ENCODE results near the gene IRX1. TPM values are rescaled to one million over a fixed set of nuclear protein-coding genes. Genes with fewer than 3 reads are reported as not detected.
A peak's percentile ranks its signal among the peaks of the same experiment; 100 is the strongest.

Gene IRX1
- total RNA-seq, 4 donors from 2014 or later: 0.95 to 0.97 TPM; not detected in 2

DNA sequence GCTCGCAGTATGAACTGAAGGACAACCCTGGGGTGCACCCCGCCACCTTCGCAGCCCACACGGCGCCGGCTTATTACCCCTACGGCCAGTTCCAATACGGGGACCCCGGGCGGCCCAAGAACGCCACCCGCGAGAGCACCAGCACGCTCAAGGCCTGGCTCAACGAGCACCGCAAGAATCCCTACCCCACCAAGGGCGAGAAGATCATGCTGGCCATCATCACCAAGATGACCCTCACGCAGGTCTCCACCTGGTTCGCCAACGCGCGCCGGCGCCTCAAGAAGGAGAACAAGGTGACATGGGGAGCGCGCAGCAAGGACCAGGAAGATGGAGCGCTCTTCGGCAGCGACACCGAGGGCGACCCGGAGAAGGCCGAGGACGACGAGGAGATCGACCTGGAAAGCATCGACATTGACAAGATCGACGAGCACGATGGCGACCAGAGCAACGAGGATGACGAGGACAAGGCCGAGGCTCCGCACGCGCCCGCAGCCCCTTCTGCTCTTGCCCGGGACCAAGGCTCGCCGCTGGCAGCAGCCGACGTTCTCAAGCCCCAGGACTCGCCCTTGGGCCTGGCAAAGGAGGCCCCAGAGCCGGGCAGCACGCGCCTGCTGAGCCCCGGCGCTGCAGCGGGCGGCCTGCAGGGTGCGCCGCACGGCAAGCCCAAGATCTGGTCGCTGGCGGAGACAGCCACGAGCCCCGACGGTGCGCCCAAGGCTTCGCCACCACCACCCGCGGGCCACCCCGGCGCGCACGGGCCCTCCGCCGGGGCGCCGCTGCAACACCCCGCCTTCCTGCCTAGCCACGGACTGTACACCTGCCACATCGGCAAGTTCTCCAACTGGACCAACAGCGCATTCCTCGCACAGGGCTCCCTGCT lies 3.8 kb downstream of the IRX1 start:
- no peak for DNase-seq
- no peak overlapping the region for H3K27ac ChIP-seq
- H3K36me3 ChIP-seq: no peaks in the 10 kb centered on the region
- no peaks in the 10 kb centered on the region for H3K9me3 ChIP-seq
- peaks cover 13 to 100% (median 47%) of the 10 kb centered on the region in 4 donors for H3K27me3 ChIP-seq
- WGBS, 2 donors: 32 to 50% methylated on average over 2 to 22 of the region's 86 CpGs
- intact Hi-C loops (cut with DNase I): no loop called here
- no peak for TF ChIP-seq POLR2A (IDR thresholded peaks at IDR 0.05)
- peak in 1 of 6 experiments; percentile 5 for TF ChIP-seq CTCF (IDR thresholded peaks at IDR 0.05)
- peaks cover 14 to 47% (median 22%) of the 10 kb centered on the region in 3 donors for H3K4me1 ChIP-seq
- peak overlapping the region in 1 of 4 donors; percentile 49 for H3K4me3 ChIP-seq

DNA sequence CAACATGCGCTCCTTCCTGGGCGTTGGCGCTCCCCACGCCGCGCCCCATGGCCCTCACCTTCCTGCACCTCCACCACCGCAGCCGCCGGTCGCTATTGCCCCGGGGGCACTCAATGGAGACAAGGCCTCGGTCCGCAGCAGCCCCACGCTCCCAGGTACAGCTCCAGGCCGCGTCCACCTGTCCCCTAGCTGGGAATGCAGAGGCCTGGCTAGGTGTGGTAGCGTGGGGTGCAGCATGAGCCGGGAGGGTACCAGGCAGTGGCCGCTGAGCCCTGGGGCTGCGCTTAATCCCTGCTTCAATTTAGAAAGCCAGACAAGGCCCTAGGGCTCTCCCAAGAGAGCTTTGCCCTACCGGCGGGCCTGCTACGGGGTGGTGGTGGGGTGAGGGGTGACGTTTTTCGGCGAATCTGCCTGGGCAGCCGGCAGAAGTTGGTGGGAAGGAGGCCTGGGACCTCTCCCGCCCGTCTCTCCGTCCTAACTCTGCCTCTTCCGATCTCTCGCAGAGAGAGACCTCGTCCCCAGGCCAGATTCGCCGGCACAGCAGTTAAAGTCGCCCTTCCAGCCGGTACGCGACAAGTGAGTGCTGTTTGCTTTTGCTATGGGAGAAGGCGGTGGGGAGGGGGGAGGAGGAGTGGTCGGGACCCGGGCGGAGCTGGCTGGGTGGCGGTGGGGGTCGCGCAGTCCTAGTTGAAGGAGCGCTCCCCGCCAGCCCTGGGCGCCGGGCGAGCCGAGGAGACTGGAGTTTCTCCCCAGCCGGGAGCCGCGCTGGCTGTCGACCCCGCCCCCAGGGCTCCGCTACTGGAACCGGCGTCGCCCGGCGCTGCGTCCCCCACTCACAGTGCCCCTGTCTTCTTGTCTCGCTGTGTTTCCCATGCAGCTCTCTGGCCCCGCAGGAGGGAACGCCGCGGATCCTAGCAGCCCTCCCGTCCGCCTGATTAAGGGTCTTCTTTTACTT lies 4.8 kb downstream of the IRX1 start:
- intact Hi-C loops (cut with DNase I): no loop called here
- 37 to 67% methylated on average over 3 to 5 of the region's 71 CpGs for WGBS, 2 donors
- H3K4me3 ChIP-seq: peak overlapping the region in 2 of 4 donors; percentile 11 to 49
- H3K9me3 ChIP-seq: no peaks in the 10 kb centered on the region
- TF ChIP-seq CTCF (IDR thresholded peaks at IDR 0.05): no peak
- TF ChIP-seq POLR2A (IDR thresholded peaks at IDR 0.05): no peak
- DNase-seq: no peak
- no peaks in the 10 kb centered on the region for H3K36me3 ChIP-seq
- H3K4me1 ChIP-seq: peaks cover 5 to 38% (median 13%) of the 10 kb centered on the region in 3 donors
- H3K27me3 ChIP-seq: peaks cover 4 to 100% (median 39%) of the 10 kb centered on the region in 4 donors
- peak overlapping the region in 1 of 4 donors; percentile 16 for H3K27ac ChIP-seq

DNA sequence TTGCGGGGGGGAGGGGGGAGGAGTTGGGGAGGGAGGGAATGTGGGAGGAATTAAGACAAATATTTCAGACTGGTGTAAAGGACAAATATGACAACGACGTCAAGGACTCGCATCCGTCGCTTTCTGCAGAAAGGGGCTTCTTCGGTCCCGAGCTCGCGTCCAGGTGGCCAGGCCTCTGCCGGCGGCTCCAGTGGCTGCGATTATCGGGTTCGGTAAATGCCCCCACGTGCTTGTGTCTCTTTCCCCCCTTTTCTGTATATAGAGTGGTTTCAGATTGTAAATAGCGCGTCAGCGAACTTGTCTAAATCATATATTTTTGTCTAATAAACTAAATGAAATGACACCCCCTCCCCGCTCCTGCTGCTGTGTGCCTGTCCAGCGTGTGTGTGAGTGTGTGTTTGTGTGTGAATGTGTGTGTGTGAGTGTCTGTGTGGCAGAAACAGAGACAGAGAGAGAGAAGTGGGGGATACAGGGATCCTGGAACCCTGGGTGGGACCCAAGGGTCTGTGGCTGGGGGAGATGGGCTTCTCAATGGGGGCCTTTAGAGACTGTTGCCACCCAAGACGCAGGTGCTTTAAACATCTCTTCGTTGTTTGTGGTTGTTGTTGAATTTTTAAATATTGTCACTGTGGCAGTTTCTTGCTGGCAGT lies 5.6 kb downstream of the IRX1 start:
- peak overlapping the region in 1 of 4 donors; percentile 49 for H3K4me3 ChIP-seq

More for the DNA sequence above, 5.6 kb downstream of the IRX1 start:
- Histone ChIP-seq H3K9me3 (no peaks in the 10 kb centered on the region), H3K27me3 (peaks cover 4 to 100% (median 39%) of the 10 kb centered on the region in 4 donors), H3K27ac (no peak overlapping the region), H3K4me1 (peaks cover 5 to 31% (median 8%) of the 10 kb centered on the region in 3 donors), H3K36me3 (no peaks in the 10 kb centered on the region)
- DNase-seq: no peak
- 40 to 50% methylated on average over 17 to 22 of the region's 23 CpGs for WGBS, 2 donors
- intact Hi-C loops (cut with DNase I): no loop called here
- no peak for TF ChIP-seq POLR2A (IDR thresholded peaks at IDR 0.05)
- no peak for TF ChIP-seq CTCF (IDR thresholded peaks at IDR 0.05)

Measured in esophagus squamous epithelium (tissue), 5 donors.